CD4-positive, alpha-beta memory T cell (primary cell): ENCODE data around the gene OMG. TPM values are rescaled to one million over a fixed set of nuclear protein-coding genes. Genes with fewer than 3 reads are reported as not detected.

Source experiments
- CTCF ChIA-PET: fragments of 350-600 bp; sonication (Branson Sonifier 250); formaldehyde crosslinking; loops from one replicate; lab custom pipeline; 2021; ENCODE audit warnings: inconsistent platforms; ENCODE audit not compliant: partially characterized antibody; lab: Charles Lee
- POLR2A ChIA-PET: fragments of 350-600 bp; sonication (Branson Sonifier 250); formaldehyde crosslinking; loops from one replicate; lab custom pipeline; 2021; ENCODE audit not compliant: partially characterized antibody; lab: Charles Lee
- DNase-seq, 5 donors: peaks; one replicate each; pipeline versions ENCODE4 v3.0.0 to v3.0.0-alpha.2; 2020 to 2022; ENCODE audit warnings: mixed read lengths in 1 of 5
- H3K27ac ChIP-seq: one replicate; pipeline ENCODE4 v1.7.0; 2013; ENCODE audit warnings: low read depth, low read length
- H3K27me3 ChIP-seq: 2 replicates; pipeline ENCODE4 v1.7.0; 2013; ENCODE audit warnings: mild to moderate bottlenecking, low read length, moderate library complexity; ENCODE audit not compliant: insufficient read depth
- H3K36me3 ChIP-seq: 2 replicates; pipeline ENCODE4 v1.7.0; 2013; ENCODE audit warnings: mild to moderate bottlenecking, low read length, moderate library complexity; ENCODE audit not compliant: insufficient read depth
- H3K4me1 ChIP-seq: 2 replicates; pipeline ENCODE4 v1.7.0; 2013; ENCODE audit warnings: mild to moderate bottlenecking, low read length, moderate library complexity; ENCODE audit not compliant: insufficient read depth
- H3K4me3 ChIP-seq, 2 donors: one replicate each; pipeline ENCODE4 v1.7.0; 2013; ENCODE audit warnings: low read length in 2 of 2, mild to moderate bottlenecking in 1 of 2
- H3K9me3 ChIP-seq, 2 donors: one replicate each; pipeline ENCODE4 v1.7.0; 2013; ENCODE audit warnings: low read length in 2 of 2, control low read depth in 1 of 2; ENCODE audit not compliant: control insufficient read depth in 1 of 2
- H3K27ac Mint-ChIP-seq, 7 donors: one replicate each; pipeline ENCODE4 v1.8.0; 2020 to 2021; ENCODE audit warnings: mixed read lengths in 7 of 7, mild to moderate bottlenecking in 6 of 7, inconsistent platforms in 3 of 7, moderate library complexity in 3 of 7
- H3K27me3 Mint-ChIP-seq, 2 donors: one replicate each; pipeline ENCODE4 v1.8.0; 2020 to 2021; ENCODE audit warnings: mixed read lengths in 2 of 2
- H3K36me3 Mint-ChIP-seq, 2 donors: one replicate each; pipeline ENCODE4 v1.8.0; 2020 to 2021; ENCODE audit warnings: mixed read lengths in 2 of 2, inconsistent platforms in 1 of 2, mild to moderate bottlenecking in 1 of 2
- H3K4me1 Mint-ChIP-seq, 4 donors: one replicate each; pipeline ENCODE4 v1.8.0; 2020 to 2021; ENCODE audit warnings: mixed read lengths in 4 of 4, mild to moderate bottlenecking in 1 of 4
- H3K4me3 Mint-ChIP-seq, 8 donors: one replicate each; pipeline ENCODE4 v1.8.0; 2020 to 2021; ENCODE audit warnings: mixed read lengths in 8 of 8, mild to moderate bottlenecking in 7 of 8, moderate library complexity in 6 of 8, inconsistent platforms in 3 of 8
- H3K9me3 Mint-ChIP-seq, 8 donors: one replicate each; pipeline ENCODE4 v1.8.0; 2020 to 2021; ENCODE audit warnings: mixed read lengths in 8 of 8, mild to moderate bottlenecking in 5 of 8, inconsistent platforms in 3 of 8, moderate library complexity in 1 of 8
- intact Hi-C: fragments of 100-400 bp; cut with micrococcal nuclease; formaldehyde crosslinking; loops from one replicate; pipeline ENCODE4 v1.15.1; 2023
- polyA plus RNA-seq, 2 donors: library from polyadenylated mRNA; unstranded; fragments of 300-500 nt; fragmentation: Illumina TruSeq; gene quantifications; one replicate each; pipeline ENCODE4 v1.2.3, GENCODE V29; 2021
- total RNA-seq, 2 experiments: library from RNA; stranded (reverse); gene quantifications; one replicate each; pipeline ENCODE4 v1.2.3, GENCODE V29; 2021

OMG gene
- total and polyA plus RNA-seq, 4 experiments from 2014 or later = 0.61 to 0.84 (median 0.69) TPM; not detected in 1

GRCh38 chr17:31283841-31284240 lies 13.2 kb downstream of the OMG start:
- POLR2A ChIA-PET = interaction anchor here (0.8 kb wide), 1 partner anchor 10 kb away, joined by 3 read pairs; no protein-coding TSS in a partner anchor
- H3K9me3 Mint-ChIP-seq = no peaks in the 10 kb centered on the region
- peaks cover 0 to 11% (median 4%) of the 10 kb centered on the region in 4 donors for H3K4me1 Mint-ChIP-seq

DNA sequence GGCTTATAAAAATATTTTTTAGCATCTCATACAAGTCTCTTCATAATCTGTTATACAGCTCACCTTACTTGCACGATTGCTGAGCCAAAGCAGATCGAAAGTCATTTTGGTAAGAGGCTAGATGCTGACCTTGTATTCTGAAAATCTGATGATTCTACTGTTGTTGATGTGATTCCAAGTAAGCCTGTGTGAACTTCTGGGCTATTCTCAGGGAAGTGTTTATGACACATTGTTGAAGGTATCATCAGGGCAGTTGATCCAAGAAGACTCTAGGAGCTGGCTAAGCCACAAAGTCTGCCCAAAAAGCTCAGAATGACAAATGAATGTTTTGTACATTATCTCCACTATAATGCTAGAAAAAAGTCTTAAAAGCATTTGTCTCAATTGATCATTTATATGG lies 16.0 kb downstream of the OMG start:
- intact Hi-C loops = no loop called here
- no peaks in the 10 kb centered on the region for H3K4me1 ChIP-seq
- Mint-ChIP-seq H3K4me1 (peaks cover 0 to 2% (median 0%) of the 10 kb centered on the region in 4 donors), H3K4me3 (no peak overlapping the region), H3K27ac (no peak overlapping the region), H3K9me3 (no peaks in the 10 kb centered on the region), H3K27me3 (no peaks in the 10 kb centered on the region), H3K36me3 (peaks cover 0 to 6% of the 10 kb centered on the region in 2 donors)
- ChIA-PET POLR2A (no interaction called here), CTCF (no interaction called here)
- DNase-seq = no peak
- H3K27me3 ChIP-seq = no peaks in the 10 kb centered on the region
- no peaks in the 10 kb centered on the region for H3K9me3 ChIP-seq
- H3K36me3 ChIP-seq = no peaks in the 10 kb centered on the region
- H3K4me3 ChIP-seq = no peak overlapping the region
- H3K27ac ChIP-seq = no peak overlapping the region

More at GRCh38 chr17:31283841-31284240, 13.2 kb downstream of the OMG start:
- no peaks in the 10 kb centered on the region for H3K9me3 ChIP-seq
- H3K4me3 Mint-ChIP-seq = no peak overlapping the region
- H3K4me1 ChIP-seq = no peaks in the 10 kb centered on the region
- peaks cover 0 to 4% of the 10 kb centered on the region in 2 donors for H3K36me3 Mint-ChIP-seq
- H3K27me3 ChIP-seq = no peaks in the 10 kb centered on the region
- no peak overlapping the region for H3K4me3 ChIP-seq
- no peak overlapping the region for H3K27ac ChIP-seq
- no peaks in the 10 kb centered on the region for H3K27me3 Mint-ChIP-seq
- no peak for DNase-seq
- CTCF ChIA-PET = no interaction called here
- no peaks in the 10 kb centered on the region for H3K36me3 ChIP-seq
- no peak overlapping the region for H3K27ac Mint-ChIP-seq
- intact Hi-C loops = no loop called here

DNA sequence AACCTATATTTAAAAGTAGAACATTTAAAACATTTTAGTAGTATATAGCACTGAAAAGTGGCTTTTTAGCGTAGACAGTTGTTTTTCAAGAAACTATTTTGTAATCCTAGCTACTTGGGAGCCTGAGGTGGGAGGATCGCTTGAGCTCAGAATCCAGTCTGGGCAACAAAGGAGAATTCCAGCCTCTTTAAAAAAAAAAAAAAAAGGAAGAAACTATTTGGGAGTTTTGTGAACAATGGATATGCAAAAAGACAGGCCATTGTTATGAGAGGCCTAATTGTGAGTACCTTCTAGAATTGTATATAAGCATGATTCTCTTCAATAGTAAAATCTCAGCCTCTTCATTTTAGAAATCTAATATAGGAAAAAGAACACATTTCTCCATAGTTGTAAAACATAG lies 17.6 kb downstream of the OMG start:
- Mint-ChIP-seq H3K27me3 (no peaks in the 10 kb centered on the region), H3K36me3 (peaks cover 0 to 10% of the 10 kb centered on the region in 2 donors), H3K4me1 (peaks cover 0 to 2% (median 0%) of the 10 kb centered on the region in 4 donors), H3K27ac (no peak overlapping the region), H3K4me3 (no peak overlapping the region), H3K9me3 (no peaks in the 10 kb centered on the region)
- POLR2A ChIA-PET = no interaction called here
- Histone ChIP-seq H3K27me3 (no peaks in the 10 kb centered on the region), H3K4me3 (no peak overlapping the region), H3K4me1 (no peaks in the 10 kb centered on the region), H3K36me3 (no peaks in the 10 kb centered on the region), H3K9me3 (no peaks in the 10 kb centered on the region), H3K27ac (no peak overlapping the region)
- intact Hi-C loops = no loop called here
- CTCF ChIA-PET = no interaction called here
- no peak for DNase-seq

DNA sequence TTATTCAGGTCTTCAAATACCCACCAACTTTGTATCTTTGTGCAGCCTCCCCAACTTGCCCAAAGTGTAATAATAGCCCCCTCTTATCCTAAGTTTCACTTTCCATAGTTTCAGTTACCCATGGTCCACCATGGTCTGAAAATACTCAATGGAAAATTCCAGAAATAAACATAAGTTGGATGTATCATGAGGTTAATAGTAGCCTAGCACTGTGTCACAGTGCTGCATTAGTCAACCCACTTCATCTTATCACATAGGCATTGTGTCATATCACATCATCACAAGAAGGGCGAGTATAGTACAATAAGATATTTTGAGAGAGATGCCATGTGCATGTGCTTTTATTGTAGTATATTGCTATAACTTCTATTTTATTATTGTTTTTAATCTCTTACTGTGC lies 21.9 kb downstream of the OMG start:
- Mint-ChIP-seq H3K27ac (no peak overlapping the region), H3K27me3 (no peaks in the 10 kb centered on the region), H3K36me3 (peaks cover 1 to 10% of the 10 kb centered on the region in 2 donors), H3K4me3 (no peak overlapping the region), H3K4me1 (no peaks in the 10 kb centered on the region), H3K9me3 (peaks cover 0 to 2% (median 0%) of the 10 kb centered on the region in 8 donors)
- intact Hi-C loops = no loop called here
- Histone ChIP-seq H3K4me3 (no peak overlapping the region), H3K27me3 (no peaks in the 10 kb centered on the region), H3K36me3 (no peaks in the 10 kb centered on the region), H3K4me1 (no peaks in the 10 kb centered on the region), H3K9me3 (no peaks in the 10 kb centered on the region), H3K27ac (no peak overlapping the region)
- ChIA-PET CTCF (no interaction called here), POLR2A (no interaction called here)
- DNase-seq = no peak

DNA sequence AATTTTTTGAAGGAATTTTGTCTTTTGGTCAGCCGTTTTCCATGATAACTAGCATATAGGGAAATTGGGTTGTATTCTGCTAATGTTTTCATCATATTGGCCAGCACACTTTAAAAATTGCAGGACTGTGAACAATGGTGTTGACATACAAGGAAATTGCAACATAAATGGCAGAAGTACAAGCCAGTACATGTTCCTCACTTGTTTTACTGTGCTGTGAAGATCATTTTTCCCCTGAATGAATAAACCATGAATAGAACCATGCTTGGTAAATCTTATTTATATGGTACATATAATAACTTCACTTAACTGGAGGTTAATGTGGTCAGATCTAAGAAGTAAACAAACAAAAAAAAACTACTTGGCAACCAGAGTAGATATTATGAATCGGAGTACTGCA lies 22.8 kb downstream of the OMG start:
- Histone ChIP-seq H3K27me3 (no peaks in the 10 kb centered on the region), H3K9me3 (no peaks in the 10 kb centered on the region), H3K27ac (no peak overlapping the region), H3K36me3 (no peaks in the 10 kb centered on the region), H3K4me3 (no peak overlapping the region), H3K4me1 (no peaks in the 10 kb centered on the region)
- Mint-ChIP-seq H3K36me3 (peaks cover 5 to 17% of the 10 kb centered on the region in 2 donors), H3K4me1 (no peaks in the 10 kb centered on the region), H3K9me3 (peaks cover 0 to 2% (median 0%) of the 10 kb centered on the region in 8 donors), H3K27ac (no peak overlapping the region), H3K4me3 (no peak overlapping the region), H3K27me3 (no peaks in the 10 kb centered on the region)
- DNase-seq = no peak
- intact Hi-C loops = no loop called here
- CTCF ChIA-PET = no interaction called here
- POLR2A ChIA-PET = no interaction called here

DNA sequence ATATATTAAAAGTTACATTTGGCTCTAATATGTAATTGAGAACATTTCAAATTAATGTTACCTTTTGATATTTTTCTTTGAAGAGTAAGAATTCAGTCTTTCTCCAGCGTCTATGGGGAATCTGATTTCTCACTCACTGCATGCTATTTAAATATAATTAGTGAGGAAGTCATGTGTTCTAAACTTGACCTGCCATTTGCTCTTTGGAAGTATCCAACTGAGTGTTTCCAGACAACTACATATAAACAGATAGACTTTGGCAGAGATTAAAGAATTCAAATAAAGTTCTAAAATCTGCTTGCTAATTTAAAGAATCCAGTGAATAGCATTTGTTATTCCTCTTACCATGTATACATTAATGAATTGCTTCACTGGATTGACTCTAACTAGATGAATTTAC lies 23.5 kb downstream of the OMG start:
- H3K4me3 ChIP-seq = no peak overlapping the region
- no peaks in the 10 kb centered on the region for H3K27me3 Mint-ChIP-seq
- H3K9me3 ChIP-seq = no peaks in the 10 kb centered on the region
- no peak overlapping the region for H3K27ac ChIP-seq
- POLR2A ChIA-PET = no interaction called here
- H3K27me3 ChIP-seq = no peaks in the 10 kb centered on the region
- H3K9me3 Mint-ChIP-seq = peaks cover 0 to 2% (median 0%) of the 10 kb centered on the region in 8 donors
- CTCF ChIA-PET = no interaction called here
- no peak overlapping the region for H3K4me3 Mint-ChIP-seq
- no peaks in the 10 kb centered on the region for H3K36me3 ChIP-seq
- DNase-seq = no peak
- H3K4me1 ChIP-seq = no peaks in the 10 kb centered on the region
- H3K4me1 Mint-ChIP-seq = no peaks in the 10 kb centered on the region
- no peak overlapping the region for H3K27ac Mint-ChIP-seq
- peaks cover 5 to 21% of the 10 kb centered on the region in 2 donors for H3K36me3 Mint-ChIP-seq
- intact Hi-C loops = no loop called here

- CTCF ChIA-PET = no interaction called here
- no peaks in the 10 kb centered on the region for H3K4me1 Mint-ChIP-seq
- Histone ChIP-seq H3K36me3 (no peaks in the 10 kb centered on the region), H3K4me1 (no peaks in the 10 kb centered on the region), H3K9me3 (no peaks in the 10 kb centered on the region), H3K27ac (no peak overlapping the region), H3K27me3 (no peaks in the 10 kb centered on the region), H3K4me3 (no peak overlapping the region)
- POLR2A ChIA-PET = no interaction called here
- H3K36me3 Mint-ChIP-seq = peaks cover 5 to 17% of the 10 kb centered on the region in 2 donors
- H3K4me3 Mint-ChIP-seq = no peak overlapping the region
- no peak overlapping the region for H3K27ac Mint-ChIP-seq
- intact Hi-C loops = no loop called here
- no peaks in the 10 kb centered on the region for H3K27me3 Mint-ChIP-seq
- no peak for DNase-seq
- peaks cover 0 to 2% (median 0%) of the 10 kb centered on the region in 8 donors for H3K9me3 Mint-ChIP-seq
These were observed 24.2 kb downstream of the OMG start for GRCh38 chr17:31272803-31273202.

- no peaks in the 10 kb centered on the region for H3K27me3 Mint-ChIP-seq
- intact Hi-C loops = no loop called here
- no peak overlapping the region for H3K4me3 ChIP-seq
- H3K4me1 ChIP-seq = no peaks in the 10 kb centered on the region
- H3K36me3 Mint-ChIP-seq = peaks cover 8 to 15% of the 10 kb centered on the region in 2 donors
- H3K27ac ChIP-seq = no peak overlapping the region
- H3K27me3 ChIP-seq = no peaks in the 10 kb centered on the region
- POLR2A ChIA-PET = no interaction called here
- DNase-seq = no peak
- CTCF ChIA-PET = no interaction called here
- H3K36me3 ChIP-seq = no peaks in the 10 kb centered on the region
- H3K27ac Mint-ChIP-seq = no peak overlapping the region
- no peaks in the 10 kb centered on the region for H3K9me3 ChIP-seq
- H3K4me1 Mint-ChIP-seq = no peaks in the 10 kb centered on the region
- H3K4me3 Mint-ChIP-seq = no peak overlapping the region
- H3K9me3 Mint-ChIP-seq = peaks cover 0 to 2% (median 0%) of the 10 kb centered on the region in 8 donors
These were observed 24.8 kb downstream of the OMG start for GRCh38 chr17:31272236-31272635.
